Effector CD4-positive, alpha-beta T cell (primary cell): ENCODE data around the gene BLTP1.

Experiments used
- DNase-seq: peaks from one replicate; pipeline ENCODE4 v3.0.0-alpha.2; 2020

The BLTP1 gene

GRCh38 chr4:122170775-122171174, 18.6 kb downstream of the BLTP1 start:
- DNase-seq = no peak

GRCh38 chr4:122171323-122171722, 19.2 kb downstream of the BLTP1 start:
- DNase-seq = no peak

DNA sequence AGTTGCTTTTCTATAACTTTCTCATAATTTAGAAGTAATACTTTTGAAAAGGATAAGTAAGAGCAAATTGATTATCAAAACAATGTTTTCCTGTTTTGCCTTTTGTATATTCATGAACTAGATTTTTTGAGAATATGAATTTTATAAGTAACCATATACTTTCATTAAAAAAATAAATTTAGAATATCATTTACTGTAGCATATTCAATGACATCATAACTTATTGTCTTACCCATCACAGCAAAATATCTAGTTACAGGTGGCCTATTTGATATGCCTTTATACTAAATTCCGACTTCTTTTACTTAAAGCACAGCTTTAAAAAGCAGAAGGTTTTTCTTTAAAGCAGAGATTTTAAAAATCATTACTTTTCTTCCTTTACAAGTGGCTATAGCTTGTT, 20.1 kb downstream of the BLTP1 start:
- no peak for DNase-seq

DNA sequence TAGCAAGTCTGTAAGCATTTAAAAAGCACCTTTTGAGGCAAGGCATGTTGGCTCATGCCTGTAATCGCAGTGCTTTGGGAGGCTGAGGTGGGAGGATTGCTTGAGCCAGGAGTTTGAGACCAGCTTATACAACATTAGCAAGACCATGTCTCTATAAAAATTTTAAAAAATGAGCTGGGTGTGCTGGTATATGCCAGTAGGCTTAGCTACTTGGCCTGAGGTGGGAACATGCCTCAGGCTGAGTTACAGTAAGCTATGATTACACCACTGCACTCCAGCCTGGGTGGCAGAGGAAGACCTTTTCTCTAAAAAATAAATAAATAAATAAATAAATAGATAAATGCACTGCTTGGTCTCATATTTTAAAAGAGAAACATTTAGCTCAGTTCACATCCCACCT, 26.8 kb downstream of the BLTP1 start:
- no peak for DNase-seq

- DNase-seq = no peak
Observed at GRCh38 chr4:122195718-122196117, 43.6 kb downstream of the BLTP1 start.
